Neural progenitor cell (in vitro differentiated cells): ENCODE measurements around the gene COG4.

ENCODE experiments used
- CTCF ChIP-seq: fragments of 200-600 bp; sonication (generic); IDR thresholded peaks from 2 replicates; pipeline ENCODE4 v1.5.1; 2017; ENCODE audit warnings: antibody characterized with exemption, mild to moderate bottlenecking
- EZH2 ChIP-seq: fragments of 200-600 bp; sonication (generic); IDR thresholded peaks from 2 replicates; pipeline ENCODE4 v1.6.1; 2017; ENCODE audit warnings: antibody characterized with exemption, mild to moderate bottlenecking, moderate library complexity

GRCh38 chr16:70572050-70572925 is 48.9 kb upstream of the COG4 start:
- TF ChIP-seq CTCF = no peak
- no peak for TF ChIP-seq EZH2
